Esophagus squamous epithelium (tissue), 4 donors: ENCODE results near the gene HOXC10.

Experiments
- POLR2A ChIP-seq, 4 donors: fragments of 450-650 bp; IDR thresholded peaks; one replicate each; pipeline ENCODE4 v1.6.1; 2017; ENCODE audit warnings: antibody characterized with exemption in 4 of 4, mild to moderate bottlenecking in 4 of 4, moderate library complexity in 3 of 4
- TF ChIP-seq, protein P1 (sequence below), 6 experiments: fragments of 450-650 bp in 4 of 6; fragments of 200-600 bp in 2 of 6; sonication (generic) in 2 of 6; IDR thresholded peaks; one replicate each; pipeline ENCODE4 v1.5.1; 2016 to 2019; ENCODE audit warnings: antibody characterized with exemption in 6 of 6, mild to moderate bottlenecking in 4 of 6, moderate library complexity in 4 of 6

DNA sequence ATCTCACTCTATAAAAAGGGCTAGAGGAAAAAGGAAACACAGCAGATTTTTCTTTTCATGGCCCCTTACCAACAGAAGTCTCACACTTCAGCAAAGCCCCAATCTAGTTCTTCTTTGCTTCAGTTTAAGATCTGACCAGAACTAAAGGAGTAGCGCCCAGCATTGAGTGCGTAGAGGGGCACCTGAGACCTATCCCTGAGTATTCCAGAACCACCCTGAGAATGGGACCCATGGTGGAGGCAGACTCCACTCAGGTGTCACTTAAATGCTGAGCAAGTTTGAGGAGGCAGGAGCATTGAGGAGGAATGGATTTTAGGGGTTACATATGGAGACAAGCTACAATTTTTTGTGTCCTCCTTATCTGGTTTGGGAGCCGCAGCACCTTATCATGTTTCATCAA, 13.8 kb upstream of the HOXC10 start:
- TF ChIP-seq, protein P1, sequence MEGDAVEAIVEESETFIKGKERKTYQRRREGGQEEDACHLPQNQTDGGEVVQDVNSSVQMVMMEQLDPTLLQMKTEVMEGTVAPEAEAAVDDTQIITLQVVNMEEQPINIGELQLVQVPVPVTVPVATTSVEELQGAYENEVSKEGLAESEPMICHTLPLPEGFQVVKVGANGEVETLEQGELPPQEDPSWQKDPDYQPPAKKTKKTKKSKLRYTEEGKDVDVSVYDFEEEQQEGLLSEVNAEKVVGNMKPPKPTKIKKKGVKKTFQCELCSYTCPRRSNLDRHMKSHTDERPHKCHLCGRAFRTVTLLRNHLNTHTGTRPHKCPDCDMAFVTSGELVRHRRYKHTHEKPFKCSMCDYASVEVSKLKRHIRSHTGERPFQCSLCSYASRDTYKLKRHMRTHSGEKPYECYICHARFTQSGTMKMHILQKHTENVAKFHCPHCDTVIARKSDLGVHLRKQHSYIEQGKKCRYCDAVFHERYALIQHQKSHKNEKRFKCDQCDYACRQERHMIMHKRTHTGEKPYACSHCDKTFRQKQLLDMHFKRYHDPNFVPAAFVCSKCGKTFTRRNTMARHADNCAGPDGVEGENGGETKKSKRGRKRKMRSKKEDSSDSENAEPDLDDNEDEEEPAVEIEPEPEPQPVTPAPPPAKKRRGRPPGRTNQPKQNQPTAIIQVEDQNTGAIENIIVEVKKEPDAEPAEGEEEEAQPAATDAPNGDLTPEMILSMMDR (IDR thresholded peaks at IDR 0.05) = no peak
- no peak for TF ChIP-seq POLR2A (IDR thresholded peaks at IDR 0.05)
